NB4 (cell line): ENCODE data around the gene TMEM69.

Experiments used
- POLR2A ChIP-seq: IDR thresholded peaks from 2 replicates; pipeline ENCODE4 v1.6.1; 2011; ENCODE audit warnings: mild to moderate bottlenecking; ENCODE audit not compliant: insufficient read length; ENCODE audit errors: extremely low read depth
- TF ChIP-seq, protein P1 (sequence below): IDR thresholded peaks from one replicate; pipeline ENCODE4 v1.5.1; 2012; ENCODE audit warnings: low read depth, low read length

- no peak for TF ChIP-seq POLR2A
- TF ChIP-seq, protein P1, sequence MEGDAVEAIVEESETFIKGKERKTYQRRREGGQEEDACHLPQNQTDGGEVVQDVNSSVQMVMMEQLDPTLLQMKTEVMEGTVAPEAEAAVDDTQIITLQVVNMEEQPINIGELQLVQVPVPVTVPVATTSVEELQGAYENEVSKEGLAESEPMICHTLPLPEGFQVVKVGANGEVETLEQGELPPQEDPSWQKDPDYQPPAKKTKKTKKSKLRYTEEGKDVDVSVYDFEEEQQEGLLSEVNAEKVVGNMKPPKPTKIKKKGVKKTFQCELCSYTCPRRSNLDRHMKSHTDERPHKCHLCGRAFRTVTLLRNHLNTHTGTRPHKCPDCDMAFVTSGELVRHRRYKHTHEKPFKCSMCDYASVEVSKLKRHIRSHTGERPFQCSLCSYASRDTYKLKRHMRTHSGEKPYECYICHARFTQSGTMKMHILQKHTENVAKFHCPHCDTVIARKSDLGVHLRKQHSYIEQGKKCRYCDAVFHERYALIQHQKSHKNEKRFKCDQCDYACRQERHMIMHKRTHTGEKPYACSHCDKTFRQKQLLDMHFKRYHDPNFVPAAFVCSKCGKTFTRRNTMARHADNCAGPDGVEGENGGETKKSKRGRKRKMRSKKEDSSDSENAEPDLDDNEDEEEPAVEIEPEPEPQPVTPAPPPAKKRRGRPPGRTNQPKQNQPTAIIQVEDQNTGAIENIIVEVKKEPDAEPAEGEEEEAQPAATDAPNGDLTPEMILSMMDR: no peak
Observed at GRCh38 chr1:45730075-45730779, 42.2 kb downstream of the TMEM69 start.
